DOHH2 (cell line): ENCODE measurements around the gene ZNF493.

ENCODE experiments used
- H3F3A ChIP-seq: fragments of 200-600 bp; sonication (generic), shearing (Covaris generic); 2 replicates; pipeline ENCODE4 v1.6.0; 2016; ENCODE audit warnings: antibody characterized with exemption, mild to moderate bottlenecking; ENCODE audit not compliant: control insufficient read depth, insufficient read depth
- H3K27ac ChIP-seq: fragments of 200-600 bp; sonication (generic); 2 replicates; pipeline ENCODE4 v1.5.1; 2014; ENCODE audit warnings: low read depth, mild to moderate bottlenecking, low read length, moderate library complexity
- H3K27me3 ChIP-seq: fragments of 200-600 bp; sonication (generic); 2 replicates; pipeline ENCODE4 v1.6.1; 2014; ENCODE audit warnings: mild to moderate bottlenecking, low read length, mixed read lengths; ENCODE audit not compliant: control insufficient read depth
- H3K36me3 ChIP-seq: fragments of 200-600 bp; sonication (generic); 2 replicates; pipeline ENCODE4 v1.6.1; 2014; ENCODE audit warnings: mild to moderate bottlenecking, low read length, moderate library complexity, mixed read lengths; ENCODE audit not compliant: control insufficient read depth
- H3K4me1 ChIP-seq: fragments of 200-600 bp; sonication (generic); 2 replicates; pipeline ENCODE4 v1.6.1; 2014; ENCODE audit warnings: mild to moderate bottlenecking, low read length, mixed read lengths; ENCODE audit not compliant: control insufficient read depth
- H3K4me2 ChIP-seq: fragments of 200-600 bp; sonication (generic); 2 replicates; pipeline ENCODE4 v1.6.0; 2014; ENCODE audit warnings: mild to moderate bottlenecking, low read length, moderate library complexity
- H3K4me3 ChIP-seq: fragments of 200-600 bp; sonication (generic); 2 replicates; pipeline ENCODE4 v1.5.1; 2014; ENCODE audit warnings: mild to moderate bottlenecking, low read length, mixed read lengths
- H3K79me2 ChIP-seq: fragments of 200-600 bp; sonication (generic); 2 replicates; pipeline ENCODE4 v1.6.1; 2014; ENCODE audit warnings: mild to moderate bottlenecking, low read length, mixed read lengths; ENCODE audit not compliant: control insufficient read depth
- H3K9me2 ChIP-seq: fragments of 200-600 bp; sonication (generic); replicated peaks from 2 replicates; pipeline ENCODE4 v1.6.1; 2014; ENCODE audit warnings: mild to moderate bottlenecking, low read length, mixed read lengths; ENCODE audit not compliant: control insufficient read depth
- H3K9me3 ChIP-seq: fragments of 200-600 bp; sonication (generic); 2 replicates; pipeline ENCODE4 v1.6.1; 2014; ENCODE audit warnings: antibody characterized with exemption, low read length, mixed read lengths; ENCODE audit not compliant: control insufficient read depth, insufficient read depth
- H4K20me1 ChIP-seq: fragments of 200-600 bp; sonication (generic); 2 replicates; pipeline ENCODE4 v1.6.0; 2014; ENCODE audit warnings: low read depth, mild to moderate bottlenecking, antibody characterized with exemption, low read length, moderate library complexity; ENCODE audit not compliant: control insufficient read depth, insufficient read depth
- EZH2phosphoT487 ChIP-seq: fragments of 200-600 bp; sonication (generic); IDR thresholded peaks from 2 replicates; pipeline ENCODE4 v1.6.1; 2017; ENCODE audit warnings: borderline replicate concordance, mild to moderate bottlenecking, antibody characterized with exemption, low read length, moderate library complexity, mixed read lengths
- TF ChIP-seq, protein P1 (sequence below): fragments of 200-600 bp; sonication (generic); IDR thresholded peaks from one replicate; pipeline ENCODE4 v1.5.1; 2014; ENCODE audit warnings: antibody characterized with exemption, mild to moderate bottlenecking, low read depth, low read length; ENCODE audit not compliant: poor library complexity, severe bottlenecking

The ZNF493 gene

DNA sequence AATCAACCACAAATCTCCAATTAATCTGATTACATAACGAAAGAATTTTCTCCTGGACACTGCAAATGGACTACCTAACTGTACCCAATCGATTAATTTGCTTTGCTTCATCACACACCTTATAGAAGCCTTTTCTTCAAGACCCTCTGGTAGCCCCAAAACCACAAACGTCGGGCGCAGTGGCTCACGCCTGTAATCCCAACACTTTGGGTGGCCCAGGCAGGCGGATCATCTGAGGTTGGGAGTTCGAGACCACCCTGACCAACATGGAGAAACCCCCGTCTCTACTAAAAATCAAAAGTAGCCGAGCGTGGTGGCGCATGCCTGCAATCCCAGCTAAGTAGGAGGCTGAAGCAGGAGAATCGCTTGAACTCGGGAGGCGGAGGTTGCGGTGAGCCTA is 65.6 kb downstream of the ZNF493 start:
- Histone ChIP-seq H3F3A (no peaks in the 10 kb centered on the region), H3K4me1 (no peaks in the 10 kb centered on the region), H3K9me3 (peaks cover 13% of the 10 kb centered on the region), H3K4me2 (no peak overlapping the region), H3K79me2 (no peaks in the 10 kb centered on the region), H3K27ac (no peak overlapping the region), H3K4me3 (no peak overlapping the region), H4K20me1 (no peaks in the 10 kb centered on the region), H3K27me3 (no peaks in the 10 kb centered on the region), H3K36me3 (no peaks in the 10 kb centered on the region), H3K9me2 (no peaks in the 10 kb centered on the region)
- TF ChIP-seq, protein P1, sequence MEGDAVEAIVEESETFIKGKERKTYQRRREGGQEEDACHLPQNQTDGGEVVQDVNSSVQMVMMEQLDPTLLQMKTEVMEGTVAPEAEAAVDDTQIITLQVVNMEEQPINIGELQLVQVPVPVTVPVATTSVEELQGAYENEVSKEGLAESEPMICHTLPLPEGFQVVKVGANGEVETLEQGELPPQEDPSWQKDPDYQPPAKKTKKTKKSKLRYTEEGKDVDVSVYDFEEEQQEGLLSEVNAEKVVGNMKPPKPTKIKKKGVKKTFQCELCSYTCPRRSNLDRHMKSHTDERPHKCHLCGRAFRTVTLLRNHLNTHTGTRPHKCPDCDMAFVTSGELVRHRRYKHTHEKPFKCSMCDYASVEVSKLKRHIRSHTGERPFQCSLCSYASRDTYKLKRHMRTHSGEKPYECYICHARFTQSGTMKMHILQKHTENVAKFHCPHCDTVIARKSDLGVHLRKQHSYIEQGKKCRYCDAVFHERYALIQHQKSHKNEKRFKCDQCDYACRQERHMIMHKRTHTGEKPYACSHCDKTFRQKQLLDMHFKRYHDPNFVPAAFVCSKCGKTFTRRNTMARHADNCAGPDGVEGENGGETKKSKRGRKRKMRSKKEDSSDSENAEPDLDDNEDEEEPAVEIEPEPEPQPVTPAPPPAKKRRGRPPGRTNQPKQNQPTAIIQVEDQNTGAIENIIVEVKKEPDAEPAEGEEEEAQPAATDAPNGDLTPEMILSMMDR = no peak
- no peak for TF ChIP-seq EZH2phosphoT487

DNA sequence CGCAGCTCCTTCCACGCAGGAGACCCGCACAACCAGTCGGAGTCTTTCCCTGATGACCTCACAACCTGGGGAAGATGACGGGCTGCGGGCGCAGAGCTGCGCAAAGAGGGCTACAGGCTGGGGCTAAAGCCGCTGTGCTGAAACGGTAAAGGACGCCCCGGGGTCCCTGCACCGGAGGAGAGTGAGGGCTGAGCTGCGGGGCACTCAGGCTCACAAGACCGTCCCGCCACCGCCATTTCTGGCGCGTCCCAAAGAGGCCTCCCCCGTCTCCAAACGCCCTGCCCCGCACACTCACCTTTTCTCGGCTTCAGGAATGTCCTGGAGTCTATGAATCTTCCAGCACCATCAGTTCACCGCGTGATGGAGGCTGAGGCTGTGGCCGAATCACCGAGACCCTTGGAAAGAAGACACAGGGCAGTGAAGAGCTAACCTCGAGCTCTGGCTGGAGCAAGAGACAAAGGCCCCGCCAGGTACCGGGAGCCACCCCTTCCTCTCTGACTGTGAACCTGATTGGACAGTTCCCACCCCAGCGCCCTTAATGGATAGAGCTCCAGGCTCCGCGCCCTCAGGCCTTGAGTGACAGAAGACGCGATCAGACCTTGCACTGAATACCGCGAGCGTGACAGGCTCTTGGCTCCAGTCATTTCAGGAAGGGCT is 66.6 kb downstream of the ZNF493 start:
- Histone ChIP-seq H3K36me3 (no peaks in the 10 kb centered on the region), H3K4me3 (no peak overlapping the region), H3K4me1 (no peaks in the 10 kb centered on the region), H4K20me1 (no peaks in the 10 kb centered on the region), H3K79me2 (no peaks in the 10 kb centered on the region), H3F3A (no peaks in the 10 kb centered on the region), H3K27ac (no peak overlapping the region), H3K27me3 (no peaks in the 10 kb centered on the region), H3K9me2 (no peaks in the 10 kb centered on the region), H3K4me2 (no peak overlapping the region), H3K9me3 (peaks cover 13% of the 10 kb centered on the region)
- TF ChIP-seq, protein P1 = no peak
- no peak for TF ChIP-seq EZH2phosphoT487

DNA sequence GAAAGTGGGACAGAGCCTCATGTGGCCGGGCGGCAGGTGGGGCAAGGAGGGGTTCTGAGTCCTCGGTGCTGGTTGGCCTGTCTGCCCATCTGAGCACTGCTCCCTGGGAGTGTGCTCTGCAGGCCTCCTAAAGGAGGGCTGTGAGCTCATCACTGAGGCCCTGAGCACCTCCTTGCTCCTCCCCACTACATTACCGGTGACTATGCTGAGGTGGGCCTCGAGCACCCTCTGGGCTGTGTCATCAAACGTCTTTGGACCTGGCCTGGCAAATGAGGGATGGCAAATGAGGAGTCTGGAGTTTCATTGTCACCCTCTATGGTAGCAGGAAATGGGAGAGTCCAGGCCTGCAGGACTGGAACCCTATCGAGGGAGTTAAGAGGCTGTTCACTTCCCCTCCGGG is 69.7 kb downstream of the ZNF493 start:
- no peak overlapping the region for H3K4me2 ChIP-seq
- H3K9me2 ChIP-seq = no peaks in the 10 kb centered on the region
- H3K79me2 ChIP-seq = no peaks in the 10 kb centered on the region
- peaks cover 13% of the 10 kb centered on the region for H3K9me3 ChIP-seq
- no peaks in the 10 kb centered on the region for H3K36me3 ChIP-seq
- no peaks in the 10 kb centered on the region for H3F3A ChIP-seq
- no peaks in the 10 kb centered on the region for H3K27me3 ChIP-seq
- no peaks in the 10 kb centered on the region for H4K20me1 ChIP-seq
- TF ChIP-seq, protein P1 = no peak
- TF ChIP-seq EZH2phosphoT487 = no peak
- no peak overlapping the region for H3K27ac ChIP-seq
- H3K4me1 ChIP-seq = no peaks in the 10 kb centered on the region
- no peak overlapping the region for H3K4me3 ChIP-seq
